Naive B cell (primary cell): ENCODE data around the gene MTURN. TPM values are rescaled to one million over a fixed set of nuclear protein-coding genes. Genes with fewer than 3 reads are reported as not detected.
A peak's percentile ranks its signal among the peaks of the same experiment; 100 is the strongest.

Source experiments
- ATAC-seq, 2 donors: fragments of 150-1000 bp; cut with Tn5 transposase; 2 replicates each; pipeline ENCODE4 v1.10.0; 2021; ENCODE audit warnings: low read depth in 2 of 2, mild to moderate bottlenecking in 2 of 2, moderate library complexity in 2 of 2
- DNase-seq: peaks from one replicate; pipeline ENCODE4 v3.0.0; 2022
- H3K27ac Mint-ChIP-seq, 6 donors: one replicate each; pipeline ENCODE4 v1.8.0; 2020 to 2022; ENCODE audit warnings: mild to moderate bottlenecking in 6 of 6, mixed read lengths in 6 of 6, moderate library complexity in 5 of 6, inconsistent platforms in 2 of 6
- H3K27me3 Mint-ChIP-seq, 3 donors: one replicate each; pipeline ENCODE4 v1.8.0; 2021 to 2022; ENCODE audit warnings: mixed read lengths in 3 of 3, mild to moderate bottlenecking in 1 of 3
- H3K36me3 Mint-ChIP-seq, 2 donors: one replicate each; pipeline ENCODE4 v1.8.0; 2020 to 2022; ENCODE audit warnings: mixed read lengths in 2 of 2, inconsistent platforms in 1 of 2, mild to moderate bottlenecking in 1 of 2
- H3K4me1 Mint-ChIP-seq, 3 donors: one replicate each; pipeline ENCODE4 v1.8.0; 2020 to 2022; ENCODE audit warnings: mixed read lengths in 3 of 3, inconsistent platforms in 1 of 3, mild to moderate bottlenecking in 1 of 3, moderate library complexity in 1 of 3
- H3K4me3 Mint-ChIP-seq, 8 donors: one replicate each; pipeline ENCODE4 v1.8.0; 2020 to 2022; ENCODE audit warnings: mild to moderate bottlenecking in 8 of 8, mixed read lengths in 8 of 8, moderate library complexity in 8 of 8, inconsistent platforms in 2 of 8
- H3K9me3 Mint-ChIP-seq, 7 donors: one replicate each; pipeline ENCODE4 v1.8.0; 2020 to 2022; ENCODE audit warnings: mixed read lengths in 7 of 7, mild to moderate bottlenecking in 5 of 7, inconsistent platforms in 2 of 7, moderate library complexity in 1 of 7
- polyA plus RNA-seq, 6 donors: library from polyadenylated mRNA; unstranded; fragments of 300-500 nt; fragmentation: Illumina TruSeq; gene quantifications; one replicate each; pipeline ENCODE4 v1.2.3, GENCODE V29; 2021; ENCODE audit warnings: low read depth in 6 of 6

MTURN gene
- polyA plus RNA-seq, 6 donors from 2014 or later, result 3.1 to 8.3 (median 4.7) TPM

GRCh38 chr7:30114536-30115238 is 20.1 kb upstream of the MTURN start:
- H3K9me3 Mint-ChIP-seq, result peaks cover 0 to 24% (median 15%) of the 10 kb centered on the region in 7 donors
- peaks cover 0 to 13% of the 10 kb centered on the region in 2 donors for H3K36me3 Mint-ChIP-seq
- peaks cover 7 to 11% (median 9%) of the 10 kb centered on the region in 3 donors for H3K4me1 Mint-ChIP-seq
- DNase-seq (no peak), ATAC-seq (peak; percentile 62 to 87)
- peak overlapping the region in 2 of 6 donors; percentile 67 to 85 for H3K27ac Mint-ChIP-seq
- no peaks in the 10 kb centered on the region for H3K27me3 Mint-ChIP-seq
- H3K4me3 Mint-ChIP-seq, result no peak overlapping the region

- Mint-ChIP-seq H3K4me3 (no peak overlapping the region), H3K27me3 (no peaks in the 10 kb centered on the region), H3K36me3 (peaks cover 0 to 13% of the 10 kb centered on the region in 2 donors), H3K9me3 (peaks cover 0 to 24% (median 12%) of the 10 kb centered on the region in 7 donors), H3K27ac (no peak overlapping the region), H3K4me1 (peaks cover 7 to 11% (median 9%) of the 10 kb centered on the region in 3 donors)
- ATAC-seq, result no peak
- no peak for DNase-seq
Measured at GRCh38 chr7:30115709-30116297, 19.0 kb upstream of the MTURN start.

- Mint-ChIP-seq H3K27me3 (no peaks in the 10 kb centered on the region), H3K4me3 (no peak overlapping the region), H3K27ac (no peak overlapping the region), H3K4me1 (peaks cover 7 to 11% (median 9%) of the 10 kb centered on the region in 3 donors), H3K36me3 (peaks cover 0 to 13% of the 10 kb centered on the region in 2 donors), H3K9me3 (peaks cover 0 to 24% (median 12%) of the 10 kb centered on the region in 7 donors)
- ATAC-seq (no peak), DNase-seq (no peak)
Measured at GRCh38 chr7:30116771-30117170, 18.0 kb upstream of the MTURN start.

GRCh38 chr7:30117896-30118295 is 16.9 kb upstream of the MTURN start:
- H3K27me3 Mint-ChIP-seq, result no peaks in the 10 kb centered on the region
- DNase-seq (no peak), ATAC-seq (no peak)
- no peak overlapping the region for H3K4me3 Mint-ChIP-seq
- H3K9me3 Mint-ChIP-seq, result peaks cover 0 to 12% (median 8%) of the 10 kb centered on the region in 7 donors
- H3K27ac Mint-ChIP-seq, result no peak overlapping the region
- peaks cover 0 to 9% of the 10 kb centered on the region in 2 donors for H3K36me3 Mint-ChIP-seq
- H3K4me1 Mint-ChIP-seq, result peaks cover 7 to 11% (median 9%) of the 10 kb centered on the region in 3 donors

GRCh38 chr7:30119890-30120577 is 14.8 kb upstream of the MTURN start:
- no peak for DNase-seq
- H3K4me3 Mint-ChIP-seq, result no peak overlapping the region
- no peaks in the 10 kb centered on the region for H3K9me3 Mint-ChIP-seq
- no peaks in the 10 kb centered on the region for H3K27me3 Mint-ChIP-seq
- no peak overlapping the region for H3K27ac Mint-ChIP-seq
- ATAC-seq, result peak in 1 of 2 donors; percentile 43
- no peaks in the 10 kb centered on the region for H3K36me3 Mint-ChIP-seq
- H3K4me1 Mint-ChIP-seq, result peaks cover under 1 to 2% (median 2%) of the 10 kb centered on the region in 3 donors

GRCh38 chr7:30133736-30134610 is 813 bp upstream of the MTURN start:
- Mint-ChIP-seq H3K36me3 (peaks cover 0 to 9% of the 10 kb centered on the region in 2 donors), H3K4me1 (peaks cover 8 to 13% (median 9%) of the 10 kb centered on the region in 3 donors), H3K27me3 (peaks cover 0 to 10% (median 8%) of the 10 kb centered on the region in 3 donors), H3K9me3 (no peaks in the 10 kb centered on the region), H3K27ac (peak overlapping the region; percentile 80 to 98 (median 86)), H3K4me3 (peak overlapping the region; percentile 86 to 93 (median 90))
- ATAC-seq, result no peak
- DNase-seq, result no peak

GRCh38 chr7:30135301-30136116 is 723 bp downstream of the MTURN start:
- no peaks in the 10 kb centered on the region for H3K9me3 Mint-ChIP-seq
- peaks cover 0 to 10% (median 8%) of the 10 kb centered on the region in 3 donors for H3K27me3 Mint-ChIP-seq
- peaks cover 8 to 13% (median 9%) of the 10 kb centered on the region in 3 donors for H3K4me1 Mint-ChIP-seq
- no peaks in the 10 kb centered on the region for H3K36me3 Mint-ChIP-seq
- ATAC-seq, result peak; percentile 44 to 50
- peak; percentile 55 for DNase-seq
- H3K4me3 Mint-ChIP-seq, result peak overlapping the region; percentile 87 to 98 (median 93)
- H3K27ac Mint-ChIP-seq, result peak overlapping the region; percentile 49 to 95 (median 88)

GRCh38 chr7:30136117-30136731 is 1.4 kb downstream of the MTURN start:
- H3K36me3 Mint-ChIP-seq, result no peaks in the 10 kb centered on the region
- H3K27ac Mint-ChIP-seq, result peak overlapping the region in 3 of 6 donors; percentile 87 to 95 (median 90)
- no peaks in the 10 kb centered on the region for H3K9me3 Mint-ChIP-seq
- no peak for ATAC-seq
- H3K27me3 Mint-ChIP-seq, result peaks cover 0 to 5% (median under 1%) of the 10 kb centered on the region in 3 donors
- peaks cover 8 to 13% (median 9%) of the 10 kb centered on the region in 3 donors for H3K4me1 Mint-ChIP-seq
- DNase-seq, result no peak
- peak overlapping the region; percentile 87 to 98 (median 93) for H3K4me3 Mint-ChIP-seq

GRCh38 chr7:30136743-30137485 is 2.1 kb downstream of the MTURN start:
- Mint-ChIP-seq H3K4me1 (peaks cover 8 to 13% (median 9%) of the 10 kb centered on the region in 3 donors), H3K4me3 (peak overlapping the region; percentile 29 to 98 (median 93))
- DNase-seq, result no peak

GRCh38 chr7:30139836-30140384 is 5.1 kb downstream of the MTURN start:
- H3K27me3 Mint-ChIP-seq, result no peaks in the 10 kb centered on the region
- ATAC-seq, result no peak
- H3K4me1 Mint-ChIP-seq, result peaks cover 0 to 6% (median 4%) of the 10 kb centered on the region in 3 donors
- peak overlapping the region in 1 of 8 donors; percentile 8 for H3K4me3 Mint-ChIP-seq
- H3K9me3 Mint-ChIP-seq, result no peaks in the 10 kb centered on the region
- H3K36me3 Mint-ChIP-seq, result no peaks in the 10 kb centered on the region
- no peak overlapping the region for H3K27ac Mint-ChIP-seq
- DNase-seq, result no peak

More at GRCh38 chr7:30136743-30137485, 2.1 kb downstream of the MTURN start:
- peaks cover 0 to 5% (median 0%) of the 10 kb centered on the region in 3 donors for H3K27me3 Mint-ChIP-seq
- H3K36me3 Mint-ChIP-seq, result no peaks in the 10 kb centered on the region
- peak overlapping the region in 1 of 6 donors; percentile 33 for H3K27ac Mint-ChIP-seq
- no peak for ATAC-seq
- H3K9me3 Mint-ChIP-seq, result no peaks in the 10 kb centered on the region

GRCh38 chr7:30140456-30140855 is 5.7 kb downstream of the MTURN start:
- ATAC-seq (no peak), DNase-seq (no peak)
- no peaks in the 10 kb centered on the region for H3K36me3 Mint-ChIP-seq
- no peaks in the 10 kb centered on the region for H3K27me3 Mint-ChIP-seq
- H3K27ac Mint-ChIP-seq, result no peak overlapping the region
- H3K4me1 Mint-ChIP-seq, result peaks cover 1 to 6% (median 4%) of the 10 kb centered on the region in 3 donors
- no peak overlapping the region for H3K4me3 Mint-ChIP-seq
- no peaks in the 10 kb centered on the region for H3K9me3 Mint-ChIP-seq
